K562 (cell line): Measurements from ENCODE around the gene RAI1. TPM values are rescaled to one million over a fixed set of nuclear protein-coding genes. Genes with fewer than 3 reads are reported as not detected.

ENCODE experiments used
- C11orf30 ChIP-seq: fragments of 450-650 bp; IDR thresholded peaks from 2 replicates; pipeline ENCODE4 v1.6.1; 2016; ENCODE audit warnings: low read depth, mild to moderate bottlenecking
- CBX1 ChIP-seq: sonication (generic); IDR thresholded peaks from 2 replicates; pipeline ENCODE4 v1.6.1; 2016; ENCODE audit warnings: antibody characterized with exemption, low read depth, mild to moderate bottlenecking
- ELF4 ChIP-seq: fragments of 450-650 bp; formaldehyde crosslinking; IDR thresholded peaks from 2 replicates; pipeline ENCODE4 v1.4.0; 2022; ENCODE audit warnings: missing genetic modification characterization
- ESRRA ChIP-seq: fragments of 450-650 bp; IDR thresholded peaks from 2 replicates; pipeline ENCODE4 v1.6.1; 2014; ENCODE audit warnings: low read depth, mild to moderate bottlenecking, moderate library complexity, borderline replicate concordance
- FOXJ3 ChIP-seq: sonication (generic); formaldehyde crosslinking; IDR thresholded peaks from 2 replicates; pipeline ENCODE4 v1.4.0; 2020; ENCODE audit warnings: mild to moderate bottlenecking, missing genetic modification reagents
- ILK ChIP-seq: fragments of 450-650 bp; IDR thresholded peaks from 2 replicates; pipeline ENCODE4 v1.6.1; 2016; ENCODE audit warnings: missing genetic modification characterization, low read depth, mild to moderate bottlenecking, missing compliant biosample characterization, moderate library complexity, borderline replicate concordance
- KAT8 ChIP-seq: fragments of 450-650 bp; IDR thresholded peaks from 2 replicates; pipeline ENCODE4 v1.6.1; 2016; ENCODE audit warnings: low read depth, mild to moderate bottlenecking
- L3MBTL2 ChIP-seq: fragments of 450-650 bp; IDR thresholded peaks from 2 replicates; pipeline ENCODE4 v1.6.1; 2016; ENCODE audit warnings: mild to moderate bottlenecking, moderate library complexity
- MTA3 ChIP-seq: fragments of 450-650 bp; formaldehyde crosslinking; IDR thresholded peaks from 2 replicates; pipeline ENCODE4 v1.6.1; 2017; ENCODE audit warnings: mild to moderate bottlenecking, borderline replicate concordance
- NONO ChIP-seq, 2 experiments: fragments of 200-400 bp in 1 of 2; fragments of 450-650 bp in 1 of 2; formaldehyde crosslinking in 1 of 2; IDR thresholded peaks; 2 replicates each; pipeline ENCODE4 v1.6.1; 2017; ENCODE audit warnings: low read depth in 2 of 2, mild to moderate bottlenecking in 2 of 2, moderate library complexity in 2 of 2, low read length in 1 of 2
- POLR2AphosphoS5 ChIP-seq: IDR thresholded peaks from 2 replicates; pipeline ENCODE4 v1.6.1; 2011; ENCODE audit warnings: mild to moderate bottlenecking, low read depth, low read length, moderate library complexity; ENCODE audit not compliant: control insufficient read depth, insufficient read depth
- POLR3G ChIP-seq: IDR thresholded peaks from 2 replicates; pipeline ENCODE4 v1.6.1; 2011; ENCODE audit not compliant: insufficient read length, insufficient replicate concordance; ENCODE audit errors: extremely low read depth
- RBM25 ChIP-seq: fragments of 200-400 bp; formaldehyde crosslinking; IDR thresholded peaks from 2 replicates; pipeline ENCODE4 v1.6.1; 2018; ENCODE audit warnings: low read length, low read depth, moderate library complexity; ENCODE audit not compliant: severe bottlenecking
- SRSF3 ChIP-seq: fragments of 200-400 bp; formaldehyde crosslinking; IDR thresholded peaks from 2 replicates; pipeline ENCODE4 v1.6.1; 2016; ENCODE audit warnings: mild to moderate bottlenecking, low read length, moderate library complexity; ENCODE audit not compliant: insufficient read depth
- ZBTB7A ChIP-seq: IDR thresholded peaks from 2 replicates; pipeline ENCODE4 v1.6.1; 2011; ENCODE audit warnings: low read depth, mild to moderate bottlenecking, low read length, moderate library complexity, borderline replicate concordance; ENCODE audit not compliant: control insufficient read depth
- ZNF785 ChIP-seq: fragments of 250-450 bp; sonication (Bioruptor Pico); IDR thresholded peaks from 2 replicates; pipeline ENCODE4 v1.4.0; 2020; ENCODE audit warnings: mild to moderate bottlenecking
- polyA plus RNA-seq, 8 experiments: library from polyadenylated mRNA; depleted of rRNA in 4 of 8; stranded (reverse) in 5 of 8; unstranded in 3 of 8; fragments of >200 nt; fragmentation: Nextera tagmentation in 2 of 8; fragmentation: Illumina TruSeq in 1 of 8; extraction: Ambion mirVana in 2 of 8; extraction: Trizol in 1 of 8; gene quantifications; 2 replicates each; pipeline versions ENCODE4 v1.2.1 to v1.2.3, GENCODE V29; 2011 to 2014; ENCODE audit warnings: inconsistent platforms in 1 of 8, missing spikeins in 1 of 8
- total RNA-seq, 7 experiments: library from RNA; depleted of rRNA in 6 of 7; stranded (reverse); fragments of >200 nt in 6 of 7; fragmentation: Illumina TruSeq in 2 of 7; extraction: Trizol in 2 of 7; gene quantifications; 2 replicates each; pipeline versions ENCODE4 v1.2.1 to v1.2.3, GENCODE V29; 2011 to 2021; ENCODE audit warnings: low replicate concordance in 1 of 7
- TF ChIP-seq, protein P1 (sequence below): fragments of 250-450 bp; sonication (Bioruptor Pico); IDR thresholded peaks from 2 replicates; pipeline ENCODE4 v1.5.1; 2021; ENCODE audit warnings: mild to moderate bottlenecking
- TF ChIP-seq, protein P2 (sequence below): fragments of 450-650 bp; IDR thresholded peaks from 2 replicates; pipeline ENCODE4 v1.6.1; 2017; ENCODE audit warnings: antibody characterized with exemption, mild to moderate bottlenecking
- TF ChIP-seq, protein P3 (sequence below), 2 experiments: fragments of 450-650 bp in 1 of 2; sonication (generic) in 1 of 2; formaldehyde crosslinking in 1 of 2; IDR thresholded peaks in 1 of 2; conservative IDR thresholded peaks in 1 of 2; 2 replicates each; pipeline versions ENCODE4 v1.6.1 to v1.8.1; 2016 to 2023; ENCODE audit warnings: mild to moderate bottlenecking in 2 of 2, moderate library complexity in 2 of 2, inconsistent platforms in 1 of 2, missing genetic modification reagents in 1 of 2

The RAI1 gene
- total and polyA plus RNA-seq, 9 of the 15 experiments (the other 6 are each of a cell fraction or from before 2014, with no cell fraction given): 0.68 to 19.9 (median 5.5) TPM

DNA sequence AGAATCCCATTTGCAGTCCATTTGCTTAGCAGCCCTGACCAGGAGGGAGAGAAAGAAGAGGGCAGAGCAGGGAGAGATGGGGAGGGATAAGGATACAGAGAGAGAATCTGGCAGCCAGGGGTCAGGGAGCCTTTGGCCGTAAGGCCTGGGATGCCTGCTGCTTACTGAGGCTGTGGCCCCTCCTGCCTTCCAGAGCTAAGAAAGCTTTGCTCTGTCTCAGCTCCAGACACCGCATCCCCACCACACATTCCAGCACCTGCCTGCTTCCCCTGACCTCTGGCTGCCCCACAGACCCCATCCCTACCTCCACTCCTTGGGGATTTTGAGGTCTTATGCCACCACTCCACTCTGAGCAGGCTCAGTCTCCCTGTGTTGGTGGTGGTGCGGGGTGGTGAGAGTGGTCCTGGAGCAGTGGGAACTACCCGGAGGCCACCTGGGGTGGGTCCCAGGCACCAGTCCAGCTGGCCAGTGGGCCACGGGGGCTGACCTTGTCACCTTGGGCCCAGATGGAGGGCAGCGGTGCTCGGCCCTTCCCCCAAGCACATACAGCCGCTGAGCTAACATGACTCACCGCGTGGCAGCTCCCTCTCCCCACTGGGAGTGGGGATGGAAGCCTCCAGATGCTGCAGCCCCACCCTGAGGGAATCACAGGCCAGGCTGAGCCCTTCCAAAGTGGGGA, 58.3 kb downstream of the RAI1 start (continued):
- TF ChIP-seq CBX1 (no peak), ZBTB7A (peak; percentile 40; the same call in 1 of the 2 replicates), FOXJ3 (CRISPR knock-in tag) (no peak), L3MBTL2 (no peak), NONO (IDR thresholded peaks at IDR 0.05; ENCODE audit: low read depth in 2 of 2, low read length in 1 of 2) (no peak), C11orf30 (no peak), ZNF785 (CRISPR knock-in tag) (no peak), ESRRA (peak; percentile 64; the same call in 1 of the 2 replicates), MTA3 (0 out of 2 replicates have a peak, but pooled peaks have one; percentile 38), KAT8 (no peak), ILK (tag) (no peak), POLR2AphosphoS5 (no peak), RBM25 (no peak), ELF4 (no peak), POLR3G (no peak), SRSF3 (no peak)
- TF ChIP-seq, protein P1, sequence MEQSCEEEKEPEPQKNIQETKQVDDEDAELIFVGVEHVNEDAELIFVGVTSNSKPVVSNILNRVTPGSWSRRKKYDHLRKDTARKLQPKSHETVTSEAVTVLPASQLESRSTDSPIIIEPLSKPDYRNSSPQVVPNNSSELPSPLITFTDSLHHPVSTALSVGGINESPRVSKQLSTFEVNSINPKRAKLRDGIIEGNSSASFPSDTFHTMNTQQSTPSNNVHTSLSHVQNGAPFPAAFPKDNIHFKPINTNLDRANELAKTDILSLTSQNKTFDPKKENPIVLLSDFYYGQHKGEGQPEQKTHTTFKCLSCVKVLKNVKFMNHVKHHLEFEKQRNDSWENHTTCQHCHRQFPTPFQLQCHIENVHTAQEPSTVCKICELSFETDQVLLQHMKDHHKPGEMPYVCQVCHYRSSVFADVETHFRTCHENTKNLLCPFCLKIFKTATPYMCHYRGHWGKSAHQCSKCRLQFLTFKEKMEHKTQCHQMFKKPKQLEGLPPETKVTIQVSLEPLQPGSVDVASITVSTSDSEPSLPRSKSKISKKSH: no peak
- TF ChIP-seq, protein P2, sequence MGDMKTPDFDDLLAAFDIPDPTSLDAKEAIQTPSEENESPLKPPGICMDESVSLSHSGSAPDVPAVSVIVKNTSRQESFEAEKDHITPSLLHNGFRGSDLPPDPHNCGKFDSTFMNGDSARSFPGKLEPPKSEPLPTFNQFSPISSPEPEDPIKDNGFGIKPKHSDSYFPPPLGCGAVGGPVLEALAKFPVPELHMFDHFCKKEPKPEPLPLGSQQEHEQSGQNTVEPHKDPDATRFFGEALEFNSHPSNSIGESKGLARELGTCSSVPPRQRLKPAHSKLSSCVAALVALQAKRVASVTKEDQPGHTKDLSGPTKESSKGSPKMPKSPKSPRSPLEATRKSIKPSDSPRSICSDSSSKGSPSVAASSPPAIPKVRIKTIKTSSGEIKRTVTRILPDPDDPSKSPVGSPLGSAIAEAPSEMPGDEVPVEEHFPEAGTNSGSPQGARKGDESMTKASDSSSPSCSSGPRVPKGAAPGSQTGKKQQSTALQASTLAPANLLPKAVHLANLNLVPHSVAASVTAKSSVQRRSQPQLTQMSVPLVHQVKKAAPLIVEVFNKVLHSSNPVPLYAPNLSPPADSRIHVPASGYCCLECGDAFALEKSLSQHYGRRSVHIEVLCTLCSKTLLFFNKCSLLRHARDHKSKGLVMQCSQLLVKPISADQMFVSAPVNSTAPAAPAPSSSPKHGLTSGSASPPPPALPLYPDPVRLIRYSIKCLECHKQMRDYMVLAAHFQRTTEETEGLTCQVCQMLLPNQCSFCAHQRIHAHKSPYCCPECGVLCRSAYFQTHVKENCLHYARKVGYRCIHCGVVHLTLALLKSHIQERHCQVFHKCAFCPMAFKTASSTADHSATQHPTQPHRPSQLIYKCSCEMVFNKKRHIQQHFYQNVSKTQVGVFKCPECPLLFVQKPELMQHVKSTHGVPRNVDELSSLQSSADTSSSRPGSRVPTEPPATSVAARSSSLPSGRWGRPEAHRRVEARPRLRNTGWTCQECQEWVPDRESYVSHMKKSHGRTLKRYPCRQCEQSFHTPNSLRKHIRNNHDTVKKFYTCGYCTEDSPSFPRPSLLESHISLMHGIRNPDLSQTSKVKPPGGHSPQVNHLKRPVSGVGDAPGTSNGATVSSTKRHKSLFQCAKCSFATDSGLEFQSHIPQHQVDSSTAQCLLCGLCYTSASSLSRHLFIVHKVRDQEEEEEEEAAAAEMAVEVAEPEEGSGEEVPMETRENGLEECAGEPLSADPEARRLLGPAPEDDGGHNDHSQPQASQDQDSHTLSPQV: 0 out of 2 replicates have a peak, but pooled peaks have one; percentile 25
- TF ChIP-seq, protein P3, sequence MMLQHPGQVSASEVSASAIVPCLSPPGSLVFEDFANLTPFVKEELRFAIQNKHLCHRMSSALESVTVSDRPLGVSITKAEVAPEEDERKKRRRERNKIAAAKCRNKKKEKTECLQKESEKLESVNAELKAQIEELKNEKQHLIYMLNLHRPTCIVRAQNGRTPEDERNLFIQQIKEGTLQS (IDR thresholded peaks at IDR 0.05): peak; percentile 79
- TF ChIP-seq, protein P3 (CRISPR knock-in tag; conservative IDR thresholded peaks at IDR 0.05): no peak
